HepG2 (cell line): Measurements from ENCODE around the gene SPDYE6. TPM values are rescaled to one million over a fixed set of nuclear protein-coding genes. Genes with fewer than 3 reads are reported as not detected.

Experiments used
- BRF2 ChIP-seq: sonication (generic); formaldehyde crosslinking; IDR thresholded peaks from 2 replicates; pipeline ENCODE4 v1.8.1; 2022; ENCODE audit warnings: mild to moderate bottlenecking, missing genetic modification reagents
- CREBL2 ChIP-seq: sonication (generic); formaldehyde crosslinking; IDR thresholded peaks from 2 replicates; pipeline ENCODE4 v1.8.1; 2023; ENCODE audit warnings: missing genetic modification reagents, mild to moderate bottlenecking, borderline replicate concordance
- HOXA5 ChIP-seq: sonication (generic); formaldehyde crosslinking; IDR thresholded peaks from 2 replicates; pipeline ENCODE4 v1.4.0; 2020; ENCODE audit warnings: missing genetic modification reagents
- NR1H2 ChIP-seq: sonication (generic); formaldehyde crosslinking; IDR thresholded peaks from 2 replicates; pipeline ENCODE4 v1.8.1; 2022; ENCODE audit warnings: low read depth, missing genetic modification reagents, borderline replicate concordance
- SMC3 ChIP-seq: IDR thresholded peaks from 2 replicates; pipeline ENCODE4 v1.6.1; 2011; ENCODE audit warnings: low read length, improper control_type of control experiment
- SRY ChIP-seq: sonication (generic); formaldehyde crosslinking; IDR thresholded peaks from 2 replicates; pipeline ENCODE4 v1.8.0; 2022; ENCODE audit warnings: mild to moderate bottlenecking, missing genetic modification reagents
- SUZ12 ChIP-seq: fragments of 150-350 bp; IDR thresholded peaks from 2 replicates; pipeline ENCODE4 v1.6.1; 2014; ENCODE audit warnings: low read depth, low read length
- ZFP36L1 ChIP-seq: sonication (generic); formaldehyde crosslinking; IDR thresholded peaks from 2 replicates; pipeline ENCODE4 v1.8.0; 2022; ENCODE audit warnings: mild to moderate bottlenecking, missing genetic modification reagents, moderate library complexity
- ZNF652 ChIP-seq: IDR thresholded peaks from 2 replicates; pipeline ENCODE4 v1.6.1; 2016; ENCODE audit warnings: low read depth, borderline replicate concordance
- ZNF670 ChIP-seq: sonication (generic); formaldehyde crosslinking; IDR thresholded peaks from 2 replicates; pipeline ENCODE4 v1.8.0; 2022; ENCODE audit warnings: mild to moderate bottlenecking, missing genetic modification reagents, borderline replicate concordance
- ZNF891 ChIP-seq: sonication (generic); formaldehyde crosslinking; IDR thresholded peaks from 2 replicates; pipeline ENCODE4 v1.5.0; 2020; ENCODE audit warnings: mild to moderate bottlenecking, missing genetic modification reagents
- ZSCAN22 ChIP-seq: sonication (generic); formaldehyde crosslinking; IDR thresholded peaks from 2 replicates; pipeline ENCODE4 v1.4.0; 2020; ENCODE audit warnings: mild to moderate bottlenecking, missing genetic modification reagents
- polyA plus RNA-seq, 8 experiments: library from polyadenylated mRNA; depleted of rRNA in 3 of 8; stranded (reverse) in 7 of 8; unstranded in 1 of 8; fragments of >200 nt; fragmentation: Illumina TruSeq in 4 of 8; extraction: Trizol in 4 of 8; gene quantifications; 2 replicates each; pipeline versions ENCODE4 v1.2.1 to v1.2.3, GENCODE V29; 2011 to 2016; ENCODE audit warnings: low read depth in 4 of 8, missing spikeins in 1 of 8, mixed read lengths in 1 of 8; ENCODE audit not compliant: insufficient read depth in 1 of 8
- total RNA-seq, 5 experiments: library from RNA; depleted of rRNA; stranded (reverse); fragments of >200 nt; fragmentation: Illumina TruSeq; extraction: Trizol; gene quantifications; 2 replicates each; pipeline ENCODE4 v1.2.3, GENCODE V29; 2016; ENCODE audit warnings: low read depth in 1 of 5
- TF ChIP-seq, protein P1 (sequence below): sonication (generic); formaldehyde crosslinking; IDR thresholded peaks from 2 replicates; pipeline ENCODE4 v1.4.0; 2020; ENCODE audit warnings: missing genetic modification reagents, borderline replicate concordance
- TF ChIP-seq, protein P2 (sequence below): sonication (generic); formaldehyde crosslinking; IDR thresholded peaks from 2 replicates; pipeline ENCODE4 v1.4.0; 2020; ENCODE audit warnings: mild to moderate bottlenecking, missing genetic modification reagents

SPDYE6 gene
- total and polyA plus RNA-seq, 2 of the 13 experiments (the other 11 are each of a cell fraction or from before 2014, with no cell fraction given), result 0.07 TPM; not detected in 1

- TF ChIP-seq, protein P1, sequence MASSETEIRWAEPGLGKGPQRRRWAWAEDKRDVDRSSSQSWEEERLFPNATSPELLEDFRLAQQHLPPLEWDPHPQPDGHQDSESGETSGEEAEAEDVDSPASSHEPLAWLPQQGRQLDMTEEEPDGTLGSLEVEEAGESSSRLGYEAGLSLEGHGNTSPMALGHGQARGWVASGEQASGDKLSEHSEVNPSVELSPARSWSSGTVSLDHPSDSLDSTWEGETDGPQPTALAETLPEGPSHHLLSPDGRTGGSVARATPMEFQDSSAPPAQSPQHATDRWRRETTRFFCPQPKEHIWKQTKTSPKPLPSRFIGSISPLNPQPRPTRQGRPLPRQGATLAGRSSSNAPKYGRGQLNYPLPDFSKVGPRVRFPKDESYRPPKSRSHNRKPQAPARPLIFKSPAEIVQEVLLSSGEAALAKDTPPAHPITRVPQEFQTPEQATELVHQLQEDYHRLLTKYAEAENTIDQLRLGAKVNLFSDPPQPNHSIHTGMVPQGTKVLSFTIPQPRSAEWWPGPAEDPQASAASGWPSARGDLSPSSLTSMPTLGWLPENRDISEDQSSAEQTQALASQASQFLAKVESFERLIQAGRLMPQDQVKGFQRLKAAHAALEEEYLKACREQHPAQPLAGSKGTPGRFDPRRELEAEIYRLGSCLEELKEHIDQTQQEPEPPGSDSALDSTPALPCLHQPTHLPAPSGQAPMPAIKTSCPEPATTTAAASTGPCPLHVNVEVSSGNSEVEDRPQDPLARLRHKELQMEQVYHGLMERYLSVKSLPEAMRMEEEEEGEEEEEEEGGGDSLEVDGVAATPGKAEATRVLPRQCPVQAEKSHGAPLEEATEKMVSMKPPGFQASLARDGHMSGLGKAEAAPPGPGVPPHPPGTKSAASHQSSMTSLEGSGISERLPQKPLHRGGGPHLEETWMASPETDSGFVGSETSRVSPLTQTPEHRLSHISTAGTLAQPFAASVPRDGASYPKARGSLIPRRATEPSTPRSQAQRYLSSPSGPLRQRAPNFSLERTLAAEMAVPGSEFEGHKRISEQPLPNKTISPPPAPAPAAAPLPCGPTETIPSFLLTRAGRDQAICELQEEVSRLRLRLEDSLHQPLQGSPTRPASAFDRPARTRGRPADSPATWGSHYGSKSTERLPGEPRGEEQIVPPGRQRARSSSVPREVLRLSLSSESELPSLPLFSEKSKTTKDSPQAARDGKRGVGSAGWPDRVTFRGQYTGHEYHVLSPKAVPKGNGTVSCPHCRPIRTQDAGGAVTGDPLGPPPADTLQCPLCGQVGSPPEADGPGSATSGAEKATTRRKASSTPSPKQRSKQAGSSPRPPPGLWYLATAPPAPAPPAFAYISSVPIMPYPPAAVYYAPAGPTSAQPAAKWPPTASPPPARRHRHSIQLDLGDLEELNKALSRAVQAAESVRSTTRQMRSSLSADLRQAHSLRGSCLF (CRISPR knock-in tag), result no peak
- TF ChIP-seq, protein P2, sequence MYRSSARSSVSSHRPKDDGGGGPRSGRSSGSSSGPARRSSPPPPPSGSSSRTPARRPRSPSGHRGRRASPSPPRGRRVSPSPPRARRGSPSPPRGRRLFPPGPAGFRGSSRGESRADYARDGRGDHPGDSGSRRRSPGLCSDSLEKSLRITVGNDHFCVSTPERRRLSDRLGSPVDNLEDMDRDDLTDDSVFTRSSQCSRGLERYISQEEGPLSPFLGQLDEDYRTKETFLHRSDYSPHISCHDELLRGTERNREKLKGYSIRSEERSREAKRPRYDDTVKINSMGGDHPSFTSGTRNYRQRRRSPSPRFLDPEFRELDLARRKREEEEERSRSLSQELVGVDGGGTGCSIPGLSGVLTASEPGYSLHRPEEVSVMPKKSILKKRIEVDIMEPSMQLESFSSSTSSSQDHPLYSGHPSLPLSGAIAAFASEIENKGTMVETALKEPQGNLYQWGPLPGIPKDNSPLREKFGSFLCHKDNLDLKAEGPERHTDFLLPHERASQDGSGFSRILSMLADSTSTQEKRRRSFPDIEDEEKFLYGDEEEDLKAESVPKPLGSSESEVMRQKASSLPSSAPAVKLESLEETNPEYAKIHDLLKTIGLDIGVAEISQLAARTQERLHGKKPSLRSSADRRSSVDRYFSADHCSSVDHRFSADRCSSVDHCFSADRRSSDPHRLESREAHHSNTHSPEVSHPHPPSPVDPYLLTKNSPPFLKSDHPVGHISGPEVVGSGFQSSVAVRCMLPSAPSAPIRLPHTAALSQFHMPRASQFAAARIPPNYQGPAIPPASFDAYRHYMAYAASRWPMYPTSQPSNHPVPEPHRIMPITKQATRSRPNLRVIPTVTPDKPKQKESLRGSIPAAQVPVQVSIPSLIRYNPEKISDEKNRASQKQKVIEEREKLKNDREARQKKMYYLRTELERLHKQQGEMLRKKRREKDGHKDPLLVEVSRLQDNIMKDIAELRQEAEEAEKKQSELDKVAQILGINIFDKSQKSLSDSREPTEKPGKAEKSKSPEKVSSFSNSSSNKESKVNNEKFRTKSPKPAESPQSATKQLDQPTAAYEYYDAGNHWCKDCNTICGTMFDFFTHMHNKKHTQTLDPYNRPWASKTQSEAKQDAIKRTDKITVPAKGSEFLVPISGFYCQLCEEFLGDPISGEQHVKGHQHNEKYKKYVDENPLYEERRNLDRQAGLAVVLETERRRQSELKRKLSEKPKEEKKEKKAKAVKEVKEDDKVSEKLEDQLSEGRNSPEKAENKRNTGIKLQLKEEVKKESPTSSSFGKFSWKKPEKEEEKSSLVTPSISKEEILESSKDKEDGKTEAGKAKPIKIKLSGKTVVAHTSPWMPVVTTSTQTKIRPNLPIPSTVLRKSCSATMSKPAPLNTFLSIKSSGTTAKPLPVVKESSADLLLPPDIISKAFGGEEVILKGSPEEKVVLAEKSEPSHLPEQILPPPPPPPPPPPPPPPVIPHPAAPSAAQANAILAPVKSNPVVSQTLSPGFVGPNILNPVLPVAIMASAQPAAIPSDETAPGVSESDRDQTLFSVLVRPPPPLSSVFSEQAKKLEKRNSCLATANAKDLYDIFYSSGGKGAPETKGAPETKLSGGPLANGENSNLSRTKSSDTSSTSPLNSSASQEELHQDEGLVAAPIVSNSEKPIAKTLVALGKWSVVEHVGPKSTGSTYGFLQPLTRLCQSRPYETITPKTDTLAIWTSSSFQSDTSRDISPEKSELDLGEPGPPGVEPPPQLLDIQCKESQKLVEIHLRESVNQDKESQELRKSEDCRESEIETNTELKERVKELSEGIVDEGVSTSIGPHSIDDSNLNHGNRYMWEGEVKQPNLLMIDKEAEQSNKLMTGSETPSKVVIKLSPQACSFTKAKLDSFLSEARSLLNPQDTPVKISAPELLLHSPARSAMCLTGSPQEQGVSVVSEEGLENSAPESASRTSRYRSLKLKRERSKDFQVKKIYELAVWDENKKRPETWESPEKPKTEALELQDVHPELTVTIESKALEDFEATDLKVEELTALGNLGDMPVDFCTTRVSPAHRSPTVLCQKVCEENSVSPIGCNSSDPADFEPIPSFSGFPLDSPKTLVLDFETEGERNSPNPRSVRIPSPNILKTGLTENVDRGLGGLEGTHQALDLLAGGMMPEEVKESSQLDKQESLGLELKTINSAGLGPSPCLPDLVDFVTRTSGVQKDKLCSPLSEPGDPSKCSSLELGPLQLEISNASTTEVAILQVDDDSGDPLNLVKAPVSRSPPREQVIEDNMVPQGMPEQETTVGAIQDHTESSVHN, result no peak
- TF ChIP-seq ZNF670 (CRISPR knock-in tag), result no peak
- no peak for TF ChIP-seq ZFP36L1 (CRISPR knock-in tag)
- TF ChIP-seq HOXA5 (CRISPR knock-in tag), result peak; percentile 19; the same call in 1 of the 2 replicates
- no peak for TF ChIP-seq SUZ12
- TF ChIP-seq NR1H2 (CRISPR knock-in tag), result no peak
- TF ChIP-seq CREBL2, result no peak
- TF ChIP-seq BRF2, result no peak
- no peak for TF ChIP-seq SRY (CRISPR knock-in tag)
- no peak for TF ChIP-seq ZSCAN22 (CRISPR knock-in tag)
- no peak for TF ChIP-seq SMC3
- no peak; the same call in 1 of the 2 replicates for TF ChIP-seq ZNF891 (CRISPR knock-in tag)
- TF ChIP-seq ZNF652 (CRISPR knock-in tag), result no peak
Measured at GRCh38 chr7:102395873-102396709, 39.8 kb upstream of the SPDYE6 start, which contains the start of gene PRKRIP1 (continued).
